ENCODE results near the gene WNT2.
A peak's percentile ranks its signal among the peaks of the same experiment; 100 is the strongest.

Gene WNT2

DNA sequence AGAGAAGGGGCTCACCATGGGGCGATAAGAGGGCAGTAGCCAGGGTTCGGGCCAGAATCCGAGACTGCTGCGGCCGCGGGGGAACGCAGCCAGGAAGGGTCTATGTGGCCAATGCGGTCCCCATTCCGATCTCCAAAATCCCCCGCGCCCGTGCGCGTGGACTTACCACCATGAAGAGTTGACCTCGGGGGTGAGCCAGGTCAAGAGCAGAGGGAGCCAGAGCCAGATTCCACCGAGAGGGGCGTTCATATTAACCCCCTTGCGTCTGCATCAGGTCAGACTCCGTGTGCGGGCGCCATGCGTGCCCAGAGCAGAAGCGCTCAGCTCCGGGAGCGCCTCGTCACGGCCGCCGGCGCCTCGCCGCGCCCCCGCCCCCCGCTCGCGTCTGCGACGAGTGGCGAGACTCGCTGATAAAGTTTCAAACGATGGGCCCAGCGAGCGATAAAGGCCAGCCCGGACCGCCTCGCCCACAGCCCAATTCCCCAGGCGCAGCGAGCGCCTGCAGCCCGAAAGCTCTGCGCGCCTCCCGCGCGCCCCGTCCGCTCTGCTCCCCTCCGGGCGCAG lies at the start of gene WNT2:
Gene WNT2, minus strand, starts transcription at position 318 of the 564 bp plus-strand sequence. Its CDS starts 69 bp downstream, at position 249.
- DNase-seq (ENCODE audit: low read depth) = no peak
- TF ChIP-seq, protein P1, sequence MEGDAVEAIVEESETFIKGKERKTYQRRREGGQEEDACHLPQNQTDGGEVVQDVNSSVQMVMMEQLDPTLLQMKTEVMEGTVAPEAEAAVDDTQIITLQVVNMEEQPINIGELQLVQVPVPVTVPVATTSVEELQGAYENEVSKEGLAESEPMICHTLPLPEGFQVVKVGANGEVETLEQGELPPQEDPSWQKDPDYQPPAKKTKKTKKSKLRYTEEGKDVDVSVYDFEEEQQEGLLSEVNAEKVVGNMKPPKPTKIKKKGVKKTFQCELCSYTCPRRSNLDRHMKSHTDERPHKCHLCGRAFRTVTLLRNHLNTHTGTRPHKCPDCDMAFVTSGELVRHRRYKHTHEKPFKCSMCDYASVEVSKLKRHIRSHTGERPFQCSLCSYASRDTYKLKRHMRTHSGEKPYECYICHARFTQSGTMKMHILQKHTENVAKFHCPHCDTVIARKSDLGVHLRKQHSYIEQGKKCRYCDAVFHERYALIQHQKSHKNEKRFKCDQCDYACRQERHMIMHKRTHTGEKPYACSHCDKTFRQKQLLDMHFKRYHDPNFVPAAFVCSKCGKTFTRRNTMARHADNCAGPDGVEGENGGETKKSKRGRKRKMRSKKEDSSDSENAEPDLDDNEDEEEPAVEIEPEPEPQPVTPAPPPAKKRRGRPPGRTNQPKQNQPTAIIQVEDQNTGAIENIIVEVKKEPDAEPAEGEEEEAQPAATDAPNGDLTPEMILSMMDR (IDR thresholded peaks at IDR 0.05; ENCODE audit: control insufficient read depth, extremely low read depth, insufficient read depth) = no peak
- H3K4me3 ChIP-seq (ENCODE audit: low read depth, low read length) = no peak within 1 kb of the TSS

DNA sequence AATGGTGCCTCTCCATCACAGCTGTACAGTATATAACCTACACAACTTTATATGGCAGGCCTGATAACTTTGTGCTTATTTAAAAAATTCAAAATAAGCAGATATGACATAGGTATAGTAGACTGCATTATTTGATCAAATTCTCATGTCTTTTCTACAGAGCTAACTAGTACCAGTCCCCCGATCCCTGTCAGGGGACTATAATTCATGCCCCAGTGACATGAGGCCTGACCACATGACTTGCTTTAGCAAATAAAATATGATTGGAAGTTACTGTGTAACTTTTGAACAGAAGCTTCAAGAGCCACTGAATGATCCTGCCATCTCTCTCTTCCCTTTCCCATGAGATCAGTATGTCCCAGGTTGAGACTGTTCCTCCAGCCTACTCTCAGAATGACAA lies 49.2 kb upstream of the WNT2 start:
- TF ChIP-seq, protein P1 (IDR thresholded peaks at IDR 0.05; ENCODE audit: control insufficient read depth, extremely low read depth, insufficient read depth) = no peak
- no peak for DNase-seq (ENCODE audit: low read depth)

DNA sequence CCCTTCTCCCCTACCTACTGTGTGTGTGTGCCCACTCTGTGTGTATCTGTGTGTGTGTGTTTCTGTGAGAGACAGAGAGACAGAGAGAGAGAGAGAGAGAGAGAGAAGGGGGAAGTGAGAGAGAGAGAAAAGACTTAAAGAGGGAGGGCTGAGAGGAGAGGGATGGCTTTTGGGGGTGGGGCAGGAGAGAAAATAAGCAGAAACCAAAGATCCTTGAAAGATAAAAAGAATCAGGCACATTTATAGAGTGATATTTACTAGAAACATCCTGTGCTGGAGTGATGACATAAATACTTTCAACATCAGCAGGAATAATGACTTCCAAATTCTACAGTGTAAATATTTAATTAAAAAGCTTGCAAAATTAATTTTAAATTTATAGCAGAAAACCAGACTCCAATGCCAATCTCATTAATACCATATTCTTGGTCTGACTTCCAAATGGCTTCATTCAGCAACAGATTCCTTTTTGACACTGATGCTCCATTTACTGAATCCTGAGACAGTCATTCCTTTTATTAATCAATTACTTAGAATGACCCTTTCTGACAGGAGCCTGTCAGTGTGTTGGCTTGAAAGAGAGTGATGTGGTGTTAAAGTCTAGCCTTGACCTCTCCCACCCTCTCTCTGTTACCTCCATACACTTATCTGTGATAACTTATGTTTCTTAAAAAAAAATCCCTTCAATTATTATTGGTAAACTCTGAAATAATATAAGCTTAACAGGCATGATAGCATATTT lies 41.7 kb upstream of the WNT2 start:
- peak; percentile 68 for DNase-seq (ENCODE audit: low read depth)
- no peak overlapping the region for H3K4me3 ChIP-seq (ENCODE audit: low read depth, low read length)
- TF ChIP-seq, protein P1 (IDR thresholded peaks at IDR 0.05; ENCODE audit: control insufficient read depth, extremely low read depth, insufficient read depth) = no peak

More for the DNA sequence above, 49.2 kb upstream of the WNT2 start:
- H3K4me3 ChIP-seq (ENCODE audit: low read depth, low read length) = no peak overlapping the region

DNA sequence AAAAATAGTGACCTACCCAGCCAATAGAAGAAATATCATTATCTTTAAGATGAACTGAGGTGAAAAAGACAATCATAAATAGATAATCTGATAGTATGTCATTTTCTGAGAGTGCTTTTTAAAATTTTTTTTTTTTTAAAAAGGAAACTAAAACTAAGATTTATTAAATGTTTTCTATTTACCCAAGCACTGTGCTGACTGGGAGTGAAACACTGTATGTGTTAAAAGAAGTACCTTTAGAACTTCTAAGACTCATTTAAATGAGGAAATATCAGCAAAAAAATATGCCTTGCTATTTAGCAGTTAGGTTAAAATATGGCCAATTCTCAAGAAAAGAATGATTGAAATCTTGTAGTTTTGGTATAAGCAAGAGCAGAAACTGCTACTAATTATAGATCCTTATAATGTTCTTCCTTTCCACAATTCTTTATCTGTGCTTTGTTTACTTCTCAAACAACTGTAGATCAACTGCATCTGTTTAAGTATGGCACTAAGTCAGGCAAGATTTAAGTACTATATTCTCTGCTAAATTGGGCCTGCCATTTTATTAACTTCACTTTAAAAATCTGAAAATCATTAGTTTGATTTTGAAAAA lies 39.5 kb upstream of the WNT2 start:
- TF ChIP-seq, protein P1 (IDR thresholded peaks at IDR 0.05; ENCODE audit: control insufficient read depth, extremely low read depth, insufficient read depth) = no peak
- DNase-seq (ENCODE audit: low read depth) = no peak
- no peak overlapping the region for H3K4me3 ChIP-seq (ENCODE audit: low read depth, low read length)

DNA sequence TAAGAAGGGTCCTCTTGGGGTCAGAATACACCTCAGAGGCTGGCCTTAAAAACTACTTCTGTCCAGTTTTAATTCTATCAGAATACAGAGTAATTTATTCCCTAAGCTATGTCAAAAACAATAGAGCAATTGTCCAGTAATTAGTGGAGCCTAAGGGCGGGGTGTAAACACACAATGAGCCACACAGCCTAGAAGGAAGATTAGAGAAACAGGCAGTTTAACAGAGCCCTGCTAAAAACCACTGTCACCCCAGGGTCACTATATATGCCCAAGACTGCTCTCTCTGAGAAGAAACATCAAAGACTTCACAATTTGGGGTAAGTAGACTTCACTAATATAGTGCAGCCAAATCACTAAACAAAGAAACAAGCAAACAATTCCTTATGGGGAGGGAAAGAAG lies 27.2 kb upstream of the WNT2 start:
- no peak overlapping the region for H3K4me3 ChIP-seq (ENCODE audit: low read depth, low read length)
- TF ChIP-seq, protein P1 (IDR thresholded peaks at IDR 0.05; ENCODE audit: control insufficient read depth, extremely low read depth, insufficient read depth) = no peak
- DNase-seq (ENCODE audit: low read depth) = no peak

DNA sequence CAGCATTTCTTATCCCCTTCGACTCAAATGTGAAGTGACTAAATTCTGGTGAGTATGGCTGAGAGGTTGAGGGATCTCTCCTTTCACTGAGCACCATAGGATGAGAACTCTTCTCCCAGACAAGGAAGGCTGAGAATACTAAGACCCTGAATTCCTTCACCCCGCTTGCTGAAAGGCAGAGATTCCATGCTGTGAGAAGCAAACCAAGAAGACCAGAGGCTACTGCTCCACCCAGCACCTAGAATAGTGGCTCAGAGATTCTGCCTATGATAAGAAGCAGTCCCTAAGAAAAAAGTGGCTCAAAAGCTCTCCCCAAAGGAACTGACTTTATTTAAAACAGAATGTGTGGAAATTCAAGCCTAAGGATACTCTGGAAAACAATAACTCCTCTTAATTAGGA lies 26.7 kb upstream of the WNT2 start:
- H3K4me3 ChIP-seq (ENCODE audit: low read depth, low read length) = no peak overlapping the region
- TF ChIP-seq, protein P1 (IDR thresholded peaks at IDR 0.05; ENCODE audit: control insufficient read depth, extremely low read depth, insufficient read depth) = no peak
- DNase-seq (ENCODE audit: low read depth) = no peak

All from LNCaP clone FGC (cell line).